Right lobe of liver (tissue), 4 donors: ENCODE data around the gene FAM234B.

Experiments
- POLR2A ChIP-seq: fragments of 450-650 bp; IDR thresholded peaks from one replicate; pipeline ENCODE4 v1.6.1; 2017; ENCODE audit warnings: antibody characterized with exemption, mild to moderate bottlenecking
- TF ChIP-seq, protein P1 (sequence below), 4 donors: fragments of 200-600 bp in 3 of 4; fragments of 450-650 bp in 1 of 4; IDR thresholded peaks; one replicate each; pipeline versions ENCODE4 v1.5.1 to v1.8.0; 2016 to 2022; ENCODE audit warnings: antibody characterized with exemption in 4 of 4, mild to moderate bottlenecking in 2 of 4
- donor health status: DM: no; HTN: no; CAD: no.
- donor health status: DM: no; HTN: no; CAD: no.
- donor health status: DM: no; HTN: yes; CAD: no.

DNA sequence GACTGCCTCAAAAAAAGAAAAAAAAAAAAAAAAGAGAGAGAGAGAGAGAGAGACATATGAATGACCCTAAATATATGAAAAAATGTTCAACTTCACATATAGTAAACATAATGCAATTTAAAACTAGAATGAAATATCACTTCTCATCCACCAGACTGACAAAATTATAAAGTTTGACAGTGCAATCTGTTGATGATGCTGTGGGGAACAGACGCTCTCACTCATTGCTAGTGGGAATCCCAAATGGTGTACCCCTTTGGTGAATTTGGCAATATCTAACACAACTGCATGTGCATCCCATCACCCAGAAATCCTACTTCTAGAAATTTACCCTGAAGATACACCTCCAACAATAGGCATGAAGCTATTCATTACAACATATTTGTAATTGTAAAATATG, 61.6 kb downstream of the FAM234B start:
- TF ChIP-seq, protein P1, sequence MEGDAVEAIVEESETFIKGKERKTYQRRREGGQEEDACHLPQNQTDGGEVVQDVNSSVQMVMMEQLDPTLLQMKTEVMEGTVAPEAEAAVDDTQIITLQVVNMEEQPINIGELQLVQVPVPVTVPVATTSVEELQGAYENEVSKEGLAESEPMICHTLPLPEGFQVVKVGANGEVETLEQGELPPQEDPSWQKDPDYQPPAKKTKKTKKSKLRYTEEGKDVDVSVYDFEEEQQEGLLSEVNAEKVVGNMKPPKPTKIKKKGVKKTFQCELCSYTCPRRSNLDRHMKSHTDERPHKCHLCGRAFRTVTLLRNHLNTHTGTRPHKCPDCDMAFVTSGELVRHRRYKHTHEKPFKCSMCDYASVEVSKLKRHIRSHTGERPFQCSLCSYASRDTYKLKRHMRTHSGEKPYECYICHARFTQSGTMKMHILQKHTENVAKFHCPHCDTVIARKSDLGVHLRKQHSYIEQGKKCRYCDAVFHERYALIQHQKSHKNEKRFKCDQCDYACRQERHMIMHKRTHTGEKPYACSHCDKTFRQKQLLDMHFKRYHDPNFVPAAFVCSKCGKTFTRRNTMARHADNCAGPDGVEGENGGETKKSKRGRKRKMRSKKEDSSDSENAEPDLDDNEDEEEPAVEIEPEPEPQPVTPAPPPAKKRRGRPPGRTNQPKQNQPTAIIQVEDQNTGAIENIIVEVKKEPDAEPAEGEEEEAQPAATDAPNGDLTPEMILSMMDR (IDR thresholded peaks at IDR 0.05) = no peak
- no peak for TF ChIP-seq POLR2A
